HG02642 (cell line): Measurements from ENCODE around the gene OR10A5.
A peak's percentile ranks its signal among the peaks of the same experiment; 100 is the strongest.
"Not testable (repeated sequence)": the region's sequence is repeated elsewhere in the genome, so short reads cannot be mapped to it uniquely, and the experiment has no call there.

Source experiments
- ATAC-seq: cut with Tn5 transposase; IDR thresholded peaks from one replicate; pipeline ENCODE4 v1.9.1; 2021; ENCODE audit warnings: mild to moderate bottlenecking; ENCODE audit not compliant: unreplicated experiment, poor library complexity

OR10A5 gene

GRCh38 chr11:6845383-6845782, at the start of gene OR10A5:
Gene OR10A5, plus strand, starts transcription at chr11:6845683. Its CDS starts 0 bp downstream, at chr11:6845683.
- ATAC-seq: no peak

GRCh38 chr11:6799402-6799801, 46.1 kb upstream of the OR10A5 start, which contains the start of gene OR6A2:
Gene OR6A2, minus strand, starts transcription at chr11:6799689. Its CDS starts 3,981 bp downstream, at chr11:6795708.
- no peak for ATAC-seq

GRCh38 chr11:6801075-6801474, 44.4 kb upstream of the OR10A5 start:
- ATAC-seq: not testable (repeated sequence)

GRCh38 chr11:6812390-6813005, 33.0 kb upstream of the OR10A5 start:
- ATAC-seq: peak; percentile 90

- ATAC-seq: no peak
Measured at GRCh38 chr11:6813656-6814055, 31.8 kb upstream of the OR10A5 start.

GRCh38 chr11:6817694-6818093, 27.8 kb upstream of the OR10A5 start:
- no peak for ATAC-seq

- no peak for ATAC-seq
Measured at GRCh38 chr11:6818967-6819366, 26.5 kb upstream of the OR10A5 start.

- ATAC-seq: no peak
Measured at GRCh38 chr11:6824136-6824823, 21.2 kb upstream of the OR10A5 start.

GRCh38 chr11:6825231-6825744, 20.2 kb upstream of the OR10A5 start:
- no peak for ATAC-seq

- ATAC-seq: no peak
Measured at GRCh38 chr11:6828103-6828502, 17.4 kb upstream of the OR10A5 start.

- ATAC-seq: no peak
Measured at GRCh38 chr11:6833356-6833755, 12.1 kb upstream of the OR10A5 start.

- no peak for ATAC-seq
Measured at GRCh38 chr11:6834021-6834420, 11.5 kb upstream of the OR10A5 start.

GRCh38 chr11:6841694-6842093, 3.8 kb upstream of the OR10A5 start:
- ATAC-seq: no peak

- no peak for ATAC-seq
Measured at GRCh38 chr11:6843670-6844069, 1.8 kb upstream of the OR10A5 start.

GRCh38 chr11:6844356-6844755, 1.1 kb upstream of the OR10A5 start:
- ATAC-seq: no peak

- ATAC-seq: no peak
Measured at GRCh38 chr11:6850526-6850925, 5.0 kb downstream of the OR10A5 start.

GRCh38 chr11:6854801-6855200, 9.3 kb downstream of the OR10A5 start:
- not testable (repeated sequence) for ATAC-seq

GRCh38 chr11:6855971-6856541, 10.6 kb downstream of the OR10A5 start:
- ATAC-seq: no peak

GRCh38 chr11:6856871-6857270, 11.4 kb downstream of the OR10A5 start:
- ATAC-seq: peak; percentile 65

- no peak for ATAC-seq
Measured at GRCh38 chr11:6862961-6863360, 17.5 kb downstream of the OR10A5 start, which contains the start of gene OR10A2. Gene OR10A2, plus strand, starts transcription at chr11:6863057. Its CDS starts 6,698 bp downstream, at chr11:6869755.

GRCh38 chr11:6864438-6864837, 19.0 kb downstream of the OR10A5 start:
- no peak for ATAC-seq
